Hepatocyte (in vitro differentiated cells): Measurements from ENCODE around the gene ARHGAP5. TPM values are rescaled to one million over a fixed set of nuclear protein-coding genes. Genes with fewer than 3 reads are reported as not detected.
"Not testable (repeated sequence)": the region's sequence is repeated elsewhere in the genome, so short reads cannot be mapped to it uniquely, and the experiment has no call there.

ENCODE experiments used
- DNase-seq: peaks from one replicate; pipeline ENCODE4 v3.0.0-alpha.2; 2016; ENCODE audit warnings: low spot score
- H2AFZ ChIP-seq: fragments of 200-600 bp; sonication (generic); 2 replicates; pipeline ENCODE4 v1.6.0; 2016; ENCODE audit warnings: antibody characterized with exemption, mild to moderate bottlenecking
- H3K27ac ChIP-seq: fragments of 200-600 bp; sonication (generic); 2 replicates; pipeline ENCODE4 v1.5.1; 2016; ENCODE audit warnings: mild to moderate bottlenecking
- H3K27me3 ChIP-seq: fragments of 200-600 bp; sonication (generic); 2 replicates; pipeline ENCODE4 v1.6.1; 2016
- H3K36me3 ChIP-seq: fragments of 200-600 bp; sonication (generic); replicated peaks from 2 replicates; pipeline ENCODE4 v1.5.1; 2016; ENCODE audit warnings: low read depth; ENCODE audit not compliant: insufficient read depth
- H3K4me1 ChIP-seq: fragments of 200-600 bp; sonication (generic); 2 replicates; pipeline ENCODE4 v1.5.1; 2016; ENCODE audit warnings: mild to moderate bottlenecking, moderate library complexity; ENCODE audit not compliant: insufficient read depth
- H3K4me2 ChIP-seq: fragments of 200-600 bp; sonication (generic); 2 replicates; pipeline ENCODE4 v1.6.0; 2016
- H3K4me3 ChIP-seq: fragments of 200-600 bp; sonication (generic); 2 replicates; pipeline ENCODE4 v1.5.1; 2016; ENCODE audit warnings: mild to moderate bottlenecking
- H3K79me2 ChIP-seq: fragments of 200-600 bp; sonication (generic); 2 replicates; pipeline ENCODE4 v1.6.0; 2017; ENCODE audit warnings: mild to moderate bottlenecking
- H3K9me2 ChIP-seq: fragments of 200-600 bp; sonication (generic); replicated peaks from 2 replicates; pipeline ENCODE4 v1.6.0; 2017; ENCODE audit warnings: mild to moderate bottlenecking; ENCODE audit not compliant: insufficient read depth
- H3K9me3 ChIP-seq: fragments of 200-600 bp; sonication (generic); 2 replicates; pipeline ENCODE4 v1.5.1; 2016; ENCODE audit warnings: low read depth, mild to moderate bottlenecking
- H4K20me1 ChIP-seq: fragments of 200-600 bp; sonication (generic); 2 replicates; pipeline ENCODE4 v1.6.0; 2016; ENCODE audit warnings: mild to moderate bottlenecking; ENCODE audit not compliant: insufficient read depth, poor library complexity, severe bottlenecking
- CTCF ChIP-seq: fragments of 200-600 bp; sonication (generic); IDR thresholded peaks from 2 replicates; pipeline ENCODE4 v1.5.1; 2016; ENCODE audit warnings: antibody characterized with exemption, mild to moderate bottlenecking; ENCODE audit not compliant: poor library complexity
- EZH2 ChIP-seq: fragments of 200-600 bp; sonication (generic); IDR thresholded peaks from 2 replicates; pipeline ENCODE4 v1.6.1; 2016; ENCODE audit warnings: antibody characterized with exemption, mild to moderate bottlenecking, borderline replicate concordance
- EZH2phosphoT487 ChIP-seq: fragments of 200-600 bp; sonication (generic); IDR thresholded peaks from one replicate; pipeline ENCODE4 v1.6.1; 2018; ENCODE audit warnings: antibody characterized with exemption, mild to moderate bottlenecking, low read depth, moderate library complexity; ENCODE audit not compliant: unreplicated experiment, severe bottlenecking
- WGBS: methylation state at CpG from one replicate; pipeline ENCODE4 v1.1.6; 2016; ENCODE audit warnings: low lambda C conversion rate; ENCODE audit errors: missing lambda C conversion rate; 5-methylcytosine and 5-hydroxymethylcytosine counted together
- polyA plus RNA-seq: library from polyadenylated mRNA; unstranded; fragments of >200 nt; fragmentation: Nextera tagmentation; extraction: Ambion mirVana; gene quantifications from 2 replicates; pipeline ENCODE4 v1.2.1, GENCODE V29; 2016
- total RNA-seq: library from RNA; depleted of rRNA; stranded (reverse); fragments of >200 nt; gene quantifications from 2 replicates; pipeline ENCODE4 v1.2.3, GENCODE V29; 2014

ARHGAP5 gene
- total and polyA plus RNA-seq, 2 experiments from 2014 or later, result 16.5 to 144 TPM

GRCh38 chr14:32128703-32129102 lies 51.6 kb downstream of the ARHGAP5 start:
- no peak overlapping the region for H3K4me2 ChIP-seq
- peaks cover 5% of the 10 kb centered on the region for H3K9me3 ChIP-seq
- H3K4me3 ChIP-seq, result no peak overlapping the region
- H3K9me2 ChIP-seq, result no peaks in the 10 kb centered on the region
- no peaks in the 10 kb centered on the region for H3K4me1 ChIP-seq
- no peak overlapping the region for H2AFZ ChIP-seq
- no peak for DNase-seq
- 91% methylated on average over 1 of the region's 1 CpG for WGBS
- peaks cover 11% of the 10 kb centered on the region for H4K20me1 ChIP-seq
- peaks cover 85% of the 10 kb centered on the region for H3K79me2 ChIP-seq
- peaks cover 6% of the 10 kb centered on the region for H3K36me3 ChIP-seq
- no peaks in the 10 kb centered on the region for H3K27me3 ChIP-seq
- H3K27ac ChIP-seq, result peak overlapping the region; percentile 8
- no peak for TF ChIP-seq CTCF
- TF ChIP-seq EZH2, result no peak
- no peak for TF ChIP-seq EZH2phosphoT487

- Histone ChIP-seq H3K36me3 (peaks cover 6% of the 10 kb centered on the region), H3K4me1 (no peaks in the 10 kb centered on the region), H3K4me3 (no peak overlapping the region), H4K20me1 (peaks cover 11% of the 10 kb centered on the region), H3K9me2 (no peaks in the 10 kb centered on the region), H3K4me2 (no peak overlapping the region), H3K9me3 (peaks cover 5% of the 10 kb centered on the region), H3K79me2 (peaks cover 84% of the 10 kb centered on the region), H3K27ac (peak overlapping the region; percentile 8), H3K27me3 (no peaks in the 10 kb centered on the region), H2AFZ (no peak overlapping the region)
- WGBS, result 80% methylated on average over 2 of the region's 2 CpGs
- no peak for DNase-seq
- TF ChIP-seq EZH2phosphoT487, result no peak
- TF ChIP-seq EZH2, result no peak
- no peak for TF ChIP-seq CTCF
Observed at GRCh38 chr14:32129124-32129523, 52.0 kb downstream of the ARHGAP5 start.

- H3K9me3 ChIP-seq, H3K4me1 ChIP-seq, H2AFZ ChIP-seq, DNase-seq, H3K36me3 ChIP-seq, H3K9me2 ChIP-seq, H3K27ac ChIP-seq, H3K27me3 ChIP-seq, H3K4me3 ChIP-seq, H3K4me2 ChIP-seq: not testable (repeated sequence)
- 97% methylated on average over 5 of the region's 5 CpGs for WGBS
- Histone ChIP-seq H3K79me2 (peaks cover 84% of the 10 kb centered on the region), H4K20me1 (peaks cover 13% of the 10 kb centered on the region)
Observed at GRCh38 chr14:32131689-32132088, 54.6 kb downstream of the ARHGAP5 start.

- Histone ChIP-seq H3K4me3 (no peak overlapping the region), H3K4me2 (no peak overlapping the region), H3K9me2 (no peaks in the 10 kb centered on the region), H3K36me3 (peaks cover 4% of the 10 kb centered on the region), H3K79me2 (peaks cover 92% of the 10 kb centered on the region), H3K27me3 (no peaks in the 10 kb centered on the region), H4K20me1 (peaks cover 10% of the 10 kb centered on the region), H2AFZ (no peak overlapping the region), H3K9me3 (peaks cover 17% of the 10 kb centered on the region), H3K27ac (no peak overlapping the region), H3K4me1 (no peaks in the 10 kb centered on the region)
- TF ChIP-seq CTCF (no peak), EZH2phosphoT487 (no peak), EZH2 (no peak)
- 42% methylated on average over 3 of the region's 3 CpGs for WGBS
- DNase-seq, result no peak
Observed at GRCh38 chr14:32134448-32135097, 57.5 kb downstream of the ARHGAP5 start.
